HG02840 (cell line): ENCODE measurements around the gene MYDGF.

ENCODE experiments used
- ATAC-seq: cut with Tn5 transposase; IDR thresholded peaks from one replicate; pipeline ENCODE4 v1.9.1; 2021; ENCODE audit warnings: mild to moderate bottlenecking, moderate library complexity, moderate number of reproducible peaks; ENCODE audit not compliant: unreplicated experiment, low FRiP score

Gene MYDGF

DNA sequence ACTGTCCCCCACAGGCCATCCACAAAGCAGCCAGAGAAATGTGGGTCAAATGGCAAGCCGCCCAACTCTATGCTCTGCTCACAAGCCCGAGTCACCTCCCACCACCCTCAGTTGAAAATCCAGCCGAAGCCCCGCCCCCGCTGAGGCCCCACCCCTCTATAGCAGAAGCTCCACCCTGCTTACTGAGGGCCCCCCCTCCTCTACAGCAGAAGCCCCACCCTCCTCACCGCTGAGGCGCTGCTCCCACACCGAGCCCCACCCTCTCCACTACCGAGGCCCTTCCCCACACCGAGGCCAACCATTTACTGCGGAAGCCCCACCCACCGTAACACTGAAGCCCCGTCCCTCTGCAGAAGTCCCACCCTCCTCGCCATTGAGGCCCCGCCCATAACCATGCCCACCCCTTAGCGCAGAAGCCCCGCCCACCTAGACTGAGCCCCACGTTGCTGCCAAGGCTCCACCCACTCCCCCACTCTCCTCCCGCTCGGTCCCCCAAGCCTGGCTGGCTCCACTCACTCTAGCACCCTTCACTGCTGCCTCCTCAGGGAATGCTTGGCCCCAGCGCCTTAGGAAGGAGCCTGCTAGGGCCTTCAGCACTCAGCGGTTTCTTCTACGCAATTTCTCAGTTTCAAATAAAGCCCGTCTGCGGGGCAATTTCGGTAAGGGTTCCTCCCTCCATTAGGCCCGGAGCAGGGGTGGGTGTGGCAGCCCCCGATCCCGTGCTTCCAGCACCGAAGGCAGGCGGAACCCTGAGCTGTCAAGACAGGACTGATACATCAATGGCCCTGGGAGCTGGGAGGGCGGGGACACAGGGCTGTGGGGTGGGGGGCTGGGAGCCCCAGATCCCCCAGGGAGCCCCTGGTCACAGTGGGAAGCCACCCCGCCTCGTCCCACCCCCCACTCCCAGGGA, 9.0 kb upstream of the MYDGF start:
- no peak for ATAC-seq

DNA sequence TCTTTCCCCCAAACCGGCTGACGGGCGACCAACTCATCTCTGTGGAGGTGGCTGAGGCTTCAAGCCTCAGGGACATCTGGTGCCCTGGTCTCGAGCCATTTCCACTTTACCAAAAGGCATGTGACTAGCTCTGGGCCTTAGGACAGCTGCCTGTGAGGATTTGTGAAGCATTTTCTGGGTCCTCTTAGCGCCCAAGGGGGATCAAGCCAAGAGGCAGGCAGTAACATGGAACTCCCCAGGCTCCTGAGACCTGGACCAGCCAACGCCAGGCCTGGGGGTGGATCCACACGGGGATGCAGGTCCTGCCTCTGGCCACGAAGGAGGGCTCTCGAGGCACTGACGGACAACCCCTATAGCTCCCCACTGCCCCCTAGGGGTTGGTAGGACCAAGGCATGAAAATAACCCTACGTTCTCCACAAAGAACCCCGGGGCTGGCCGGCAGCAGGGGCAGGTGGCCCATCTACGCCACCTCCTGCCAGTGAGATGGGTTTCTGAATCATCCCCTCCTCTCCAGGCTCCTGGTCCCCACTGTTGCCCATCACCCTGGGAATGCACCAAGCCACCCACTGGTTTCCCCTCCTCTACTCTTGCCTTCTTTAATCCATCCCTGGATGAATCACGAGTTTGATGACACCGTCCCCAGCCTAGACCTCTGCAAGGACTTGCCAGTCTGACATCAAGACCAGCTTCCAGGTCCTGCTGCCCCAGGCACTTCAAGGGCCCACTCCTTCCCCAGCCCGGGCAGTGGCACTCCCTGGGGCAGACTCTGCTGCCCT, 7.0 kb upstream of the MYDGF start:
- ATAC-seq, result no peak

DNA sequence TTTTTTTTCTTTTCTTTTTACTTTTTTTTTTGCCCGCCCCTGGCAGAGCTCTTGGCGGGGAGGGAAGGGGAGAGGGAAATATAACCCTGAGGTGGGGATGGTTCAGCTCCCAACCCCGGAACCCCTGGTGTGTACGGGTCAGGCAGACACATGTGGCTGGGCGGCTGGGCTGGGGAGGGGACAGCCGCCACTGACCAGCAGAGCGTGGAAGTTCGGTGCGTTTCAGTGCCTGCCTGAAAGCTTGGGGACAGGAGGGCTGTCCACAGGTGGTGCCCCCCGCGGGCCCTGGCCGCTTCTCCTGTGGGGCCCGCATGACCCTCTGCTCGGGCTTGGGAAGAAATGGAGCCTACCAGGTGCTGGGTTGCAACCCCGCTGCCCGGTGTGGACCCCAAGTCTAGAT, 5.2 kb upstream of the MYDGF start:
- ATAC-seq, result no peak

DNA sequence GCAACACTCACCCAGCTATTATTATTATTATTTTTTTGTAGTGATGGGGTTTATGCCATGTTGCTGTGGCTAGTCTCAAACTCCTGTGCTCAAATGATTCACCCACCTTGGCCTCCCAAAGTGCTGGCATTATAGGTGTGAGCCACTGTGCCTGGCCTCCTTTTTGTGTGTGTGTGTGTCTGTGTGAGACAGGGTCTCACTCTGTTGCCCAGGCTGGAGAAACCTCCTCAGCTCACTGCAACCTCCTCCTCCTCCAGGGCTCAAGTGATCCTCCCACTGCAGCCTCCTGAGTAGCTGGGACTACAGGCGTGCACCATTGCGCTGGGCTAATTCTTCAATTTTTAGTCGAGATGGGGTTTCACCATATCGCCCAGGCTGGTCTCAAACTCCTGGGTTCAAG, 3.6 kb upstream of the MYDGF start:
- ATAC-seq, result no peak

DNA sequence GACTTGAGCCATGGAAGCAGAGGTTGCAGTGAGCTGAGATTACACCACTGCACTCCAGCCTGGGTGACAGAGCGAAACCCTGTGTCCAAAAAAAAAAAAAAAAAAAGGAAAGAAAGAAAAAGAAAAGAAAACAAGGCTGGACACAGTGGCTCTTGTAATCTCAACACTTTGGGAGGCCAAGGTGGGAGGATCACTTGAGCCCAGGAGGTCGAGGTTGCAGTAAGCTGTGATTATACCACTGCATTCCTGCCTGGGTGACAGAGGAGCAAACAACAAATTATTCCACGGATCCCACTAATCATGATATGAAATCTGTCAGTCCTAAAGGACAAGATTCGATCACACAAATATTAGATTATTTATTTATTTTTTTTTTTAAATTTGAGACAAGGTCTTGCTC, 3.1 kb upstream of the MYDGF start:
- ATAC-seq, result no peak

DNA sequence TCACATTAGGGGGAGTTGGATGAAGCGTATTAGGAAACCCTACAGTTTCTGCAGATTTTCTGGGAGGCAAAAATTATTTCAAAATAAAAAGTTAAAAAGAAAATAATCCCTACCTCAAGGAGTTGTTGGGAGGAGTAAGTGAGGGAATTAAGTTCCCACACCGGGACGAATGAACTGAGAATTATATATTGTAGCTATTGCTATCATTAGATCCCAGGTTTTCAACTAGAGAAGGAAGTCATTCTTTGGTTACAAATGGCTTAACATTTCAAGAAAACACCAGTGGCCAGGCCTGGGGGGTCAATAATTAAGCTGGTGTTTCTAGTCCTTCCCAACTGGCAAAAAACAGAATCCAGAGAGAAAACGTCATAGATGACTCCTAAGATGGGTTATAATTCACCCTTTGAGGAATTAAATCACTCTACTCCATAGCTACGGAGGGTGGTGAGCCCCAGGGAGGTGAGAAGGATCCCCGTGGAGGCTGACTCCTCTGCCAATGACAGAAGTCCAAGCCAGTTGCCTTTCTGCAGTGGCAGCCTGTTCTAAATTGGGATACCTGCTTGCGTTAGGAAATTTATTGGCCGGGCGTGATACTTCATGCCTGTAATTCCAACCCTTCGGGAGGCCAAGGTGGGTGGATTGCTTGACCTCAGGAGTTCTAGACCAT, 1.2 kb upstream of the MYDGF start:
- ATAC-seq, result no peak

DNA sequence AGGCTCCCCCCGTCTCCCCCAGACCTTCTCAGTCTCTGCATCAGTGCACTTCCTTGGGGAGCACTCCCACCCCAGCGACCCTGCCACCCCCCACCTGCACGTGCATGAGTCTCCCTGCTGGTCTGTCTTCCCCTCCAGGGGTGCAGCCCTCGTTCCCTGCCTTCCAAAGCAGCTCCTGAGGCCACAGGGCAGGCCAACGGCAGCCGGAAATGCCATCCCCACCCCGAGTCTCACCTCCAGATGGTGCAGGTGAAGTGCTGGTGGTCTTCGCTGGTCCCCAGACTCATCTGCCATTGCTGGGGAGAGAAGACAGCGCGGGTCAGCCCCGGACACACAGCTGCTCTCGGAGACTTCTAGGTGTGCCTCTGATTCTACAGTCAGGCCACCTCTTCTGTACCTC, 5.5 kb downstream of the MYDGF start:
- ATAC-seq, result no peak

DNA sequence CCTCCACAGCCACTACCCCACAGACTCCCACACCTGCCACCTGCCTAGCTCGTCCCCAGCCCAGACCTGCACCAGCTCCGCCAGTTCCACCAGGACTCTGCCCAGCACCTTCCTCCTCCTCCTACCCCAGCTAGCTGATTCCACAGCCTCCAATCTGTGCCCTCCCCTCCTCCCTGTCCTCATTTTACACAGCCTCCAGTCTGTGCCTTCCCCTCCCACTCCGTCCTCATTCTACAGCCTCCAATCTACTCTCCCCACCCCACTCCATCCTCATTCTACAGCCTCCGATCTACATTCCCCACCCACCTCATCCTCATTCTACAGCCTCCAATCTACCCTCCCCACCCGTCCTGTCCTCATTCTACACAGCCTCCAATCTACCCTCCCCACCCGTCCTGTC, 7.3 kb downstream of the MYDGF start:
- no peak for ATAC-seq

DNA sequence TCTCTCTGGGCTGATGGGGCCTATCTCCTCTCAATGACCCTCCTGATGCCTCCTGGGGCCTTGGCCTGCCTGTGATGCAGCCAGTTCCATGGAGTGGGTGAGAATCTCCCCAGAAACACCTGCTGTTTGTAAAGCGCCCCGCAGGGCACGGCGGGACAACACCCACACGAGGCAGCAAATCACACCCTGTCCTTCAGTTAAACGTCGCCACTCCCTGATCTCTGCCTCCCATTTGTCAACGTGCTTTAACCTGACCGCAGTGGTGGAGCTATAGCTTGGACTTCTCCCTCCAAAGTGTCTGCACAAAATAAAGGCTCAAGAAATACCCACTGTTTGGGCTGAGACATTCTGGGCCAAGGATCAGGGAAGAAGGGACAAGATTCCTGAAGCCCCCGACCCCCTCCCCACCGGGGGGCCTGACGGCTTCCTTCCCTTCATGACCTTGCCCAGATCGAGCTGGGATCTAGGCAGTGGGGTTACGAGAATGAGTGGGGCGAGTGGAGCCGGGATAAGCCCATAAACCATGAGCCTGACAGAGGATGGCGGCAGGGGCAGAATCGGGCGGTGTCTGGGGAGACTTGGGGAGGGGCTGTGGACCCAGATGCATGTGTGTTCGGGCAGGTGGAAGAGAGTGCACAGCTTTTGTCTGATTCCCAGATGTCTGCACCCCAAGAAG, 8.0 kb downstream of the MYDGF start:
- no peak for ATAC-seq

DNA sequence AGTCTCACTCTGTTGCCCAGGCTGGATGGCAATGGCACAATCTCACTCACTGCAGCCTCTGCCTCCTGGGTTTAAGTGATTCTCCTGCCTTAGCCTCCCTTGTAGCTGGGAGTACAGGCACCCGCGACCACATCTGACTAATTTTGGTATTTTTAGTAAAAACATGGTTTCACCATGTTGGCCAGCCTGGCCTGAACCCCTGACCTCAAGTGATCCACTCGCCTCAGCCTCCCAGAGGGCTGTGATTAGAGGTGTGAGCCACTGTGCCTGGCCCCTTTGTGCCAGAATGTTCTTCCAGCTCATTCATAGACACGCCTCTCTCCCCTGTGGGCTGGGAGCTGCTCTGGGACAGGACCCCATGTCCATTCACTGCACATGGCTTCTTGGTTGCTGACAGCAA, 9.1 kb downstream of the MYDGF start:
- ATAC-seq, result no peak

DNA sequence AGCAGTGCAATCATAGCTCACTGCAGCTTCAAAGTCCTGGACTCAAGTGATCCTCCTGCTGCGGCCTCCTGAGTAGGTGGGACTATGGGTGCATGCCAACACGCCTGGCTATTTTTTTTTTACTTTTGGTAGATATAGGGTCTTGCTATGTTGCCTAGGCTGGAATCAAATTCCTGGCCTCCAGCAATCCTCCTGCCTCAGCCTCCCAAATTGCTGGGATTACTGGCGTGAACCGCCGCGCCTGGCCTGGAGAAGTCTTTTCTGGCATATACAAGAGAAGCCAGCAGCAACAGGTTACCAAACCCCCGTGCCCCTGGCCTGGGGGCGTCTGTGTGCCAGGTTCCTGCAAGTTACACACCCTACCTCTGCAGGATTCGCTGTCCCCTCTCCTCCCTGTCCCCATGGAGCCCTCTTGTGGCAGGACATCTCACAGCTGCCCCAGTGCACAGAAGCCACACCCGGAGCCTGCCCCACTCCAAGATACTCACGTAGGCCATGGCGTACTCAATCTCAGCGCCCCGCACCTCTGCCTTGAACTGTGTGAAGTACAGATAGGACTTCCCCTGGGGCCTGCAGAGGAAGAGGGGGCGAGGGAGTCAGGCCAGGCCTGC, 9.9 kb downstream of the MYDGF start:
- no peak for ATAC-seq

DNA sequence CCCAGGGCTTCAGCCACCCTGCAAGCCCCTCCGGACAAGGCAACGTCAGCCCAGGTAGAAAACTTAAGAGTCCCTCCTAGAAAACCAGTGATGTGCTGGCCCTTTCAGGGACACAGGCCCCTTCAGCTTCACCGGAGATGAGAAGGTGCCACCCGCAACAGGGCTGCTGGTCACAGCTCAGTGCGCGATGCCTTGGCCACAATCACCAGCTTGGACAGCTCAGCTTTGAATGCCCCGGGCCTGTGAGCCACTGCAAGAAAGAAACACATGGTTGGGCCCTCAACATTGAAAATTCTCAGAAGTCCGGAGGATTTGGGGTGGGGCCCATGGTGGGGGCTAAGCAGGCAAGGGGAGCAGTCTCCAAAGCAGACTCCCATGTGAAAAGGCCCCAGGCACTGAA, 12.3 kb downstream of the MYDGF start:
- no peak for ATAC-seq

DNA sequence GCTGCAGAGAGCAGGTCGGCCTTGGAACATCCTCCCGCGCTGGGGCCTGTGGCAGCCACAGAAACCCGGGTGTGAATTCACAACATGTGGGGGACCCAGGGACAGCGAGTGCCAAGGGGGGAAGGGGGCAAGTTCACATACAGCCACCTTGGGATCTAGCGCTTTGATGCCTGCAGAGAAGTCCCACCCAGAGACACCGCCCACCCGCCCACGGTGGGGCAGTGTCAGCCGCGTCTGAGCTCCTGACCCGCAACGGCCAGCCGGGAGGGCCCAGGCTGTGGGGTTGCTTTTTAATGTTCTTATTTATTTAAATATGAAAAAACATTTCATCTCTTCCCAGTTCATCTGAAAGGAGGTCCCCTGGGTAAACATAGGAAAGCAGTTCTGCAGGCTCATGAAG, 12.9 kb downstream of the MYDGF start:
- ATAC-seq, result no peak

DNA sequence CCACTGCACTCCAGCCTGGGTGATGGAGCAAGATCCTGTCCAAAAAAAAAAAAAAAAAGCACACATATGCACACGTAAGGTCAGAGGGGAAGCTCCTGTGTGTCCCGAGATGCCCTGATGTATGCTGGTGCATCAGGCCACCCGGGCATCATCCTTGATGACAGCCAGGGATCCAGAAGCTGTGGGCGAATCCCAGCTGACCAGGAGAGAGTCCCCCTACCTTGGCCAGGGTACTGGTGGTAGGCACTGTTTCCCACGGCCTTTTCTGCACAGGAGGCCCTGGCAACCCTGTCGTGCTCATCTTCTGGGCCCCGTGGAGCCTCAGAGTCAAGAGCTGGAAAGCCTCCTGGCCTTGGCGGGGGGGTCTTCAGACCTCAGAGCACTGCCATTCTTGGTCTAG, 14.0 kb downstream of the MYDGF start:
- no peak for ATAC-seq

DNA sequence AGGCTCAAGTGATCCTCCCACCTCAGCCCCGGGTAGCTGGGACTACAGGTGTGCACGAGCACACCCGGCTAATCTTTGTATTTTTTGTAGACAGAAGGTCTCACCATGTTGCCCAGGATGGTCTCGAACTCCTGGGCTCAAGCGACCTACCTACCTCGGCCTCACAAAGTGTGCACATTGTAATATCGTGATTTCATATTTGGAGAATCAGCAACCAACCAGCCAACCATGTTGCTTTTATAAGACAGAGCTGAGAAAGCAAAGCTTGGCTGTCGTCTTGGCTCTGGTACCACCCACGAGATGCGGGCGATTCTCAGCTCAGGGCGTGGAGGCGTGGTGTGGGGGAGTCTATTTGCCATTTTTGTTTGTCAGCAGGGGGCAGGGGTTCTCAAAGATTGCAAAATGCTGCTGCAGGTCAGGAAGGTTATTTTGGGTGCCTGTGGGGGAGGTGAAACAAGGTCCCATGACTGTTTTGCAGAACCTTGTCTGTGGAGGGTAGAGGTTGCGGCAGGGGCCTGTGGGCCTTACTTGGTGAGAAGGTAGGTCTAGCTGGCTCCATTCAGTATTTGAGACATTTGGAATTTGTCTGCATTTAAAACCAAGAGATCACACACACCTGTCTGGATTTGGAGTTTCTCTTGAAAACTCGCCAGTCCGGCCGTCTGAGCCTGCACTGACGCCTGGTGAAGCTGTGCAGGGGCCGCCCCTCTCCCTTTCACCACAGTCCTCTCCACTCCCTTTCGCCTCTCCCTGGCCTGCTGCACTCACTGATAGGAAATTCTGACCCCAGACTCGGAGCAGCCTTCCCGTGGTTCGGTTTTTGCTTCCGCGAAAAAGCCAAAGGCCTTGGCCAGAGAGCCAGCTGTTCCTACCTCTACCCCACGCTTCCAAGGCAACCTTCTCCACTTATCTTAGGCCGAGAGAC, 15.4 kb downstream of the MYDGF start:
- ATAC-seq, result no peak

DNA sequence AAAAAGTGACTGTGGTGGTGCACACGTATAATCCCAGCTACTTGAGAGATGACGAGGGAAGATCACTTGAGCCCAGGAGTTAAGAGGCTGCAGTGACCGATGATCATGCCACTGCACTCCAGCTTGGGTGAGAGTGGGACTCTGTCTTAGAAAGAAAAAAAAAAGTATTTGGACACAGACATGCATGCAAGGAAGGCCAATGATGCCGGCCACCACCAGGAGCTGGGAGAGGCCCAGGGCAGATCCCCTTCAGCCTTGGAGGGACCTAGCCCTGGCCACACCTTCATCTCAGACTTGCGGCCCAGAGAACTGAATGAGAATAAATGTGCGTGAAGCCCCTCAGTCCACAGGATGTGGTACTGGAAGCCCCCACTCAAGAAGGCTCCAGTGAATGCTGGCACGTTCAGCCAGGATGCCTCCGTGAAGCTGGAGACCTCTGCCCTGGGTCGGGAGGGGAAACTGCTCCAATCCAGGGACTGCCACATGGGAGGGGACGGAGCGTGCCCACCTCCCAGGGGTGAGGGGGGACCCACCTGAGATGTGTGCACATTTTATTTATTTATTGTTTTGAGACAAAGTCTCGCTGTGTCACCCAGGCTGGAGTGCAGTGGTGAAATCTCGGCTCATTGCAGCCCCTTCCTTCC, 16.2 kb downstream of the MYDGF start:
- ATAC-seq, result no peak

DNA sequence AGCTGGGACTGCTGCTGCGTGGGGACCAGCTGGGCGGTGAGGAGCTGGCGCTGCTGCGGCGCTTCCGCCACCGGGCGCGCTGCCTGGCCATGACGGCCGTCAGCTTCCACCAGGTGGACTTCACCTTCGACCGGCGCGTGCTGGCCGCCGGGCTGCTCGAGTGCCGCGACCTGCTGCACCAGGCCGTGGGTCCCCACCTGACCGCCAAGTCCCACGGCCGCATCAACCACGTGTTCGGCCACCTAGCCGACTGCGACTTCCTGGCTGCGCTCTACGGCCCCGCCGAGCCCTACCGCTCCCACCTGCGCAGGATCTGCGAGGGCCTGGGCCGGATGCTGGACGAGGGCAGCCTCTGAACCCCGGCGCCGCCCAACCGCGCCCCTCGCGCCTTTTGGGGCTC, 18.1 kb downstream of the MYDGF start:
- ATAC-seq, result no peak

DNA sequence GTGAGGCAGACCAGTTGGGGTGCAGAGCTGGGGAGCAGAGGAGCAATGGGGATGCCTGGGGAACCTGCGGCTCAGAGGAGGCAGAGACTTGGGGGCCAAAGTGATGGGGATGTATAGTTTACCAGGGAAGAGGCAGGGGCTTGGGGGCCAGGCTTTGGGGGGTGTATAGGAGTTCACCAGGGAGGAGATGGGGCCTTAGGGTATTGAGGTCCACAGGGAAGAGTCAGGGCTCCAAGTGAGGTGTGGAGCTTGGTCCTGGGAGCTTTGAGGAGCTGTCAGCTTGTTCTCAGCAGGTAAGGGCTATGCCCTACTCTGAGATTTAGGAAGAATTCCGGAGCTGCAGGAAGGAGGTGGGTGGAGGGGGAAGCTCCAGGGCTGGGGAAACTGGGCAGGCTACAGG, 20.0 kb downstream of the MYDGF start:
- no peak for ATAC-seq
